Measurements from ENCODE around the gene SMIM10L1. TPM values are rescaled to one million over a fixed set of nuclear protein-coding genes. Genes with fewer than 3 reads are reported as not detected.

Gene SMIM10L1
- total and polyA plus RNA-seq, 2 experiments from 2014 or later: 6.2 to 16.6 TPM

GRCh38 chr12:11147420-11147819 is 23.6 kb upstream of the SMIM10L1 start:
- Histone ChIP-seq H3K27ac (no peak overlapping the region), H3K27me3 (replicated peaks; ENCODE audit: insufficient read depth) (no peaks in the 10 kb centered on the region)
- in situ Hi-C loops (cut with MboI): no loop called here

GRCh38 chr12:11150832-11151231 is 20.2 kb upstream of the SMIM10L1 start:
- WGBS, 2 experiments (ENCODE audit: low coverage in 1 of 2, low lambda C conversion rate in 2 of 2, missing lambda C conversion rate in 2 of 2): 91 to 93% methylated on average over 1 of the region's 1 CpG
- Histone ChIP-seq H3K9me3 (ENCODE audit: low read depth) (no peaks in the 10 kb centered on the region), H4K20me1 (ENCODE audit: insufficient read depth) (no peaks in the 10 kb centered on the region), H3K4me1 (ENCODE audit: insufficient read depth) (no peaks in the 10 kb centered on the region), H3F3A (ENCODE audit: insufficient read depth) (0 out of 2 replicates have a peak, but pooled peaks cover 3% of the 10 kb centered on the region), H3K79me2 (ENCODE audit: insufficient read depth) (peaks cover 63% of the 10 kb centered on the region), H3K9ac (no peak overlapping the region), H3K9me2 (ENCODE audit: insufficient read depth) (no peaks in the 10 kb centered on the region), H3K27ac (no peak overlapping the region), H3K4me2 (ENCODE audit: unreplicated experiment) (no peak overlapping the region), H3K4me3 (no peak overlapping the region), H2AFZ (no peak overlapping the region), H3K36me3 (ENCODE audit: low read depth) (no peaks in the 10 kb centered on the region), H3K27me3 (replicated peaks; ENCODE audit: insufficient read depth) (no peaks in the 10 kb centered on the region)
- in situ Hi-C loops (cut with MboI): no loop called here
- no peak for DNase-seq
- TF ChIP-seq EZH2 (IDR thresholded peaks at IDR 0.05; ENCODE audit: insufficient read depth, poor library complexity, severe bottlenecking) (no peak), EZH2phosphoT487 (IDR thresholded peaks at IDR 0.05; ENCODE audit: insufficient read depth, low read depth) (no peak)

More at GRCh38 chr12:11147420-11147819, 23.6 kb upstream of the SMIM10L1 start:
- Histone ChIP-seq H3K4me2 (ENCODE audit: unreplicated experiment) (no peak overlapping the region), H2AFZ (no peak overlapping the region), H4K20me1 (ENCODE audit: insufficient read depth) (no peaks in the 10 kb centered on the region), H3K79me2 (ENCODE audit: insufficient read depth) (peaks cover 60% of the 10 kb centered on the region), H3K36me3 (ENCODE audit: low read depth) (no peaks in the 10 kb centered on the region), H3K9me2 (ENCODE audit: insufficient read depth) (no peaks in the 10 kb centered on the region), H3F3A (ENCODE audit: insufficient read depth) (no peaks in the 10 kb centered on the region), H3K9me3 (ENCODE audit: low read depth) (no peaks in the 10 kb centered on the region), H3K4me3 (no peak overlapping the region), H3K9ac (no peak overlapping the region), H3K4me1 (ENCODE audit: insufficient read depth) (no peaks in the 10 kb centered on the region)
- TF ChIP-seq EZH2 (IDR thresholded peaks at IDR 0.05; ENCODE audit: insufficient read depth, poor library complexity, severe bottlenecking) (no peak), EZH2phosphoT487 (IDR thresholded peaks at IDR 0.05; ENCODE audit: insufficient read depth, low read depth) (no peak)
- 94 to 100% methylated on average over 1 of the region's 1 CpG for WGBS, 2 experiments (ENCODE audit: low coverage in 1 of 2, low lambda C conversion rate in 2 of 2, missing lambda C conversion rate in 2 of 2)
- no peak for DNase-seq

GRCh38 chr12:11152725-11153124 is 18.3 kb upstream of the SMIM10L1 start:
- Histone ChIP-seq H3K9me2 (ENCODE audit: insufficient read depth) (no peaks in the 10 kb centered on the region), H3K79me2 (ENCODE audit: insufficient read depth) (peaks cover 66% of the 10 kb centered on the region)

GRCh38 chr12:11154400-11154925 is 16.5 kb upstream of the SMIM10L1 start:
- 97 to 100% methylated on average over 1 of the region's 1 CpG for WGBS, 2 experiments (ENCODE audit: low coverage in 1 of 2, low lambda C conversion rate in 2 of 2, missing lambda C conversion rate in 2 of 2)
- no peaks in the 10 kb centered on the region for H4K20me1 ChIP-seq (ENCODE audit: insufficient read depth)
- in situ Hi-C loops (cut with MboI): no loop called here
- H3K4me2 ChIP-seq (ENCODE audit: unreplicated experiment): no peak overlapping the region
- no peak overlapping the region for H3K27ac ChIP-seq
- no peak for DNase-seq
- no peak overlapping the region for H3K9ac ChIP-seq
- 0 out of 2 replicates have a peak, but pooled peaks cover 3% of the 10 kb centered on the region for H3F3A ChIP-seq (ENCODE audit: insufficient read depth)
- H3K79me2 ChIP-seq (ENCODE audit: insufficient read depth): peaks cover 83% of the 10 kb centered on the region
- H2AFZ ChIP-seq: no peak overlapping the region
- H3K27me3 ChIP-seq (replicated peaks; ENCODE audit: insufficient read depth): no peaks in the 10 kb centered on the region
- no peak overlapping the region for H3K4me3 ChIP-seq
- H3K9me2 ChIP-seq (ENCODE audit: insufficient read depth): no peaks in the 10 kb centered on the region
- TF ChIP-seq EZH2 (IDR thresholded peaks at IDR 0.05; ENCODE audit: insufficient read depth, poor library complexity, severe bottlenecking): no peak
- TF ChIP-seq EZH2phosphoT487 (IDR thresholded peaks at IDR 0.05; ENCODE audit: insufficient read depth, low read depth): no peak
- no peaks in the 10 kb centered on the region for H3K4me1 ChIP-seq (ENCODE audit: insufficient read depth)
- H3K36me3 ChIP-seq (ENCODE audit: low read depth): no peaks in the 10 kb centered on the region
- no peaks in the 10 kb centered on the region for H3K9me3 ChIP-seq (ENCODE audit: low read depth)

More at GRCh38 chr12:11152725-11153124, 18.3 kb upstream of the SMIM10L1 start:
- no peak for TF ChIP-seq EZH2 (IDR thresholded peaks at IDR 0.05; ENCODE audit: insufficient read depth, poor library complexity, severe bottlenecking)
- TF ChIP-seq EZH2phosphoT487 (IDR thresholded peaks at IDR 0.05; ENCODE audit: insufficient read depth, low read depth): no peak
- no peak for DNase-seq
- H3K36me3 ChIP-seq (ENCODE audit: low read depth): no peaks in the 10 kb centered on the region
- 0 out of 2 replicates have a peak, but pooled peaks cover 3% of the 10 kb centered on the region for H3F3A ChIP-seq (ENCODE audit: insufficient read depth)
- in situ Hi-C loops (cut with MboI): no loop called here
- H3K27me3 ChIP-seq (replicated peaks; ENCODE audit: insufficient read depth): no peaks in the 10 kb centered on the region
- no peak overlapping the region for H3K27ac ChIP-seq
- no peaks in the 10 kb centered on the region for H4K20me1 ChIP-seq (ENCODE audit: insufficient read depth)
- H3K4me2 ChIP-seq (ENCODE audit: unreplicated experiment): no peak overlapping the region
- 81% methylated on average over 2 of the region's 2 CpGs for WGBS, 2 experiments (ENCODE audit: low coverage in 1 of 2, low lambda C conversion rate in 2 of 2, missing lambda C conversion rate in 2 of 2)
- no peak overlapping the region for H2AFZ ChIP-seq
- H3K4me3 ChIP-seq: no peak overlapping the region
- no peaks in the 10 kb centered on the region for H3K4me1 ChIP-seq (ENCODE audit: insufficient read depth)
- no peaks in the 10 kb centered on the region for H3K9me3 ChIP-seq (ENCODE audit: low read depth)
- no peak overlapping the region for H3K9ac ChIP-seq

Measured in GM23248 (cell line).